HFF-Myc (cell line): Measurements from ENCODE around the gene EGLN2.
A peak's percentile ranks its signal among the peaks of the same experiment; 100 is the strongest.

Source experiments
- DNase-seq: peaks from one replicate; pipeline ENCODE4 v3.0.0-alpha.2; 2011; ENCODE audit warnings: low read depth; ENCODE audit errors: extremely low read depth
- H3K4me3 ChIP-seq: replicated peaks from 2 replicates; pipeline ENCODE4 v1.5.1; 2011; ENCODE audit warnings: low read depth, mild to moderate bottlenecking, control low read depth, low read length
- CTCF ChIP-seq: IDR thresholded peaks from 2 replicates; pipeline ENCODE4 v1.5.1; 2012; ENCODE audit warnings: mild to moderate bottlenecking, low read depth, low read length, control low read depth; ENCODE audit errors: missing control alignments

EGLN2 gene

GRCh38 chr19:40798683-40799557 is at the start of gene EGLN2:
Gene EGLN2, plus strand, starts transcription at chr19:40799191. Its CDS starts 1,382 bp downstream, at chr19:40800573.
- H3K4me3 ChIP-seq = peak within 1 kb of the TSS; percentile 78
- TF ChIP-seq CTCF = no peak
- peak; percentile 95 for DNase-seq

- peak; percentile 99 for DNase-seq
- peak within 1 kb of the TSS; percentile 95 for H3K4me3 ChIP-seq
- TF ChIP-seq CTCF = no peak
Measured at GRCh38 chr19:40750058-40750873, 48.7 kb upstream of the EGLN2 start, which contains the start of gene ACTMAP. Gene ACTMAP, minus strand, starts transcription at chr19:40750477. Its CDS starts 674 bp downstream, at chr19:40749803.

- peak within 1 kb of the TSS; percentile 95 for H3K4me3 ChIP-seq
- DNase-seq = peak; percentile 97
- TF ChIP-seq CTCF = no peak
Measured at GRCh38 chr19:40750874-40751537, 48.0 kb upstream of the EGLN2 start, which contains the start of gene SNRPA. Gene SNRPA, plus strand, starts transcription at chr19:40751203. Its CDS starts 206 bp downstream, at chr19:40751409.

- DNase-seq = no peak
- TF ChIP-seq CTCF = no peak
- H3K4me3 ChIP-seq = peak overlapping the region; percentile 95
Measured at GRCh38 chr19:40752257-40752781, 46.7 kb upstream of the EGLN2 start.

GRCh38 chr19:40754611-40755247 is 44.3 kb upstream of the EGLN2 start:
- no peak for DNase-seq
- H3K4me3 ChIP-seq = peak overlapping the region; percentile 34
- no peak for TF ChIP-seq CTCF

- TF ChIP-seq CTCF = no peak
- peak overlapping the region; percentile 34 for H3K4me3 ChIP-seq
- no peak for DNase-seq
Measured at GRCh38 chr19:40755248-40755624, 43.8 kb upstream of the EGLN2 start.
